HG02884 (cell line): ENCODE measurements around the gene CFAP91.
"Not testable (repeated sequence)": the region's sequence is repeated elsewhere in the genome, so short reads cannot be mapped to it uniquely, and the experiment has no call there.

ENCODE experiments used
- ATAC-seq: cut with Tn5 transposase; IDR thresholded peaks from one replicate; pipeline ENCODE4 v1.9.1; 2021; ENCODE audit warnings: mild to moderate bottlenecking, moderate library complexity; ENCODE audit not compliant: unreplicated experiment

The CFAP91 gene

DNA sequence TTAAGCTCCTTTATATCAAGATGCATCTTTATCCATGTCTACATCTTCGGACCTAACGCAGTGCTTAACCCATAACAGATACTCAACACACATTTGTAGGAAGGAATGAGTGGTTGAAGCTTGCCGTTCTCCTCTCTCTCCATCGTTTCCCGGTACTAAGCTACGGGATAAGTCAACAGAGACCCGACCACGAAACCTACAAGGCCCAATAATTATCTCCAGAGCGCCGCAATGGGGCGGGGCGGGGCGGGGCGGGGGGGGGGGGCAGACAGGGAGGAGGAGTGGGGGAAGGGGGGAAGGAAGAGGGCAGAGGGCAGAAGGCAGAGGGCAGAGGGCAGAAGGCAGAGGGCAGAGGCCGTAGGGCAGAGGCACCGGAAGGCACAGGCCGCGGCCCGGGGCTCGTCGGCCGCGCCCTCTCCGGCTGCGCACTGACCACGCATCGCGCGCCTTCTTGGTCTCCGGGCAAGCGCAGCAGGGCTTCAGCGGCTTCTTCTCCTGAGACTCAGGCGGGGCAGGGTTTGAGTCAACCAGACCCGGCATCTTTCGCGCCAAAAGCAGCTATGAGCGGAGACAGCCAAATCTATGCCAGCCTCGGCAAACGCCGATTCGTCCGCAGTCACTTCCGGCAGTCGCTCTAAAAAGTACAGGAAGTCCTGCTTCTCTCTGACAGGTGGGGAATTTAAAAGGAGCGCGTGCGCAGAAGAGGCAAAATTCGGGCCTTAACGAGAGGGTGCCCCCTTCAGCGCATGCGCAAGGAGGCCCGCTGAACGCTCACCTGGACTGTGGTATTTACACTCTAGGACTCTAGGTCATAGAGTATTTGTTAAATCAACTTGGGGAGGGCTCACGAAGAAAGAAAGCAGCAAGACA is 25.8 kb upstream of the CFAP91 start, which contains the start of gene COX17:
Gene COX17 (minus strand): TSS at position 636 of the 870 bp plus-strand sequence. CDS start 96 bp downstream, at position 540.
- ATAC-seq, result peak; percentile 85

GRCh38 chr3:119677641-119677934 is 25.2 kb upstream of the CFAP91 start:
- ATAC-seq, result no peak

GRCh38 chr3:119678209-119678608 is 24.6 kb upstream of the CFAP91 start:
- ATAC-seq, result not testable (repeated sequence)

DNA sequence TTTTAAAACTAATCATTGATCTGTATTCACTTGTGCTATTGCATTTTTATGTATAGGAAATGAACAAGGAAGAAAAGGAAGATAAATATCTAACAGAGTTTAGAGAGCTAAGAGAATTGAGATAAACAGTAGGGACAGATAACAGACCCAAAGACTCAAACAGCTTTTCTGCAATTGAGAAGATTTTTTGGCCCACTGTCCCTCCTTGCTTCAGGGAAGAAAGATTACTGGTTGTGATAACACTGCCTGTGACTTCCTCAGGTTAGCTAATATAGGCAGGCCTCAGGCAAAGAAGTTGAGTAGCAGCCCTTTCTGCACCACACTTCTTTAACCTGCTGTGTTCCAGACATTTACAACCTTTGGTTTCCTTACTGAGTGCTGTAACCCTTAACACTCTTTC is 22.9 kb upstream of the CFAP91 start:
- ATAC-seq, result no peak

GRCh38 chr3:119681279-119681678 is 21.5 kb upstream of the CFAP91 start:
- peak; percentile 34 for ATAC-seq

DNA sequence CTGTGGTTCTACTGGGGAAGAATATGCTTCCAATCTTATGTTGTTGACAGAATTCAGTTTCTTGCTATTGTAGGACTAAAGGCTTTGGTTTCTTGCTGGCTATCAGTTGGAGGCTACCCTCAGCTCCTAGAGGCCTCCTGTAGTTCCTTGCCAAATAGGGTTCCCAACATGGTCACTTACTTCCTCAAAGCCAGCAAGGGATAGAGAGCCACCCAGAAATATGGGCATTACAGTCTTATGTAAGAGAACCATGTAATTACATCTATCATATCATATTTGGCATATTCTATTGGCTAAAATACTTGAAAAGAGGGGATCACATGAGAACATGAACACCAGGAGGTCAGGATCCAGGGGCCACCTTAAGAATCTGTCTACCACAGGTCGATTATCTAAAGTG is 19.4 kb upstream of the CFAP91 start:
- ATAC-seq, result no peak

GRCh38 chr3:119690043-119690656 is 12.7 kb upstream of the CFAP91 start:
- ATAC-seq, result no peak

- no peak for ATAC-seq
These were observed 7.3 kb upstream of the CFAP91 start for GRCh38 chr3:119695480-119695879.

DNA sequence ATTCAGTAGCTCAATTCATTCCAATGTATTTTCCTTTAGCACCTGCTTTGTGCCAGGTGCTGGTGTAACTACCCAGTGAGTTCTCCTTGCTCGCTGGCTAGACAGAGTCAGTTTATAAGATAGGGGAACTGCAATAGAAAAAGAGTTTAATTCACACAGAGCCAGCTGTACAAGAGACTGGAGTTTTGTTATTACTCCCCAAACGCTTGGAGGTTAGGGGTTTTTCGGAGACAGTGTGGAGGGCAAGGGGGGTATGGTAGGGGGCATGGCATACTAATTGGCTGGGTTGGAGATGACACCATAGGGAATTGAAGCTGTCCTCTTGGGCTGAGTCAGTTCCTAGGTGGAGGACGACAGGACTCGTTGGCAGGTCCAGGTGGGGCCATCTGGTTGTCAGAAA is 5.4 kb upstream of the CFAP91 start:
- peak; percentile 54 for ATAC-seq

DNA sequence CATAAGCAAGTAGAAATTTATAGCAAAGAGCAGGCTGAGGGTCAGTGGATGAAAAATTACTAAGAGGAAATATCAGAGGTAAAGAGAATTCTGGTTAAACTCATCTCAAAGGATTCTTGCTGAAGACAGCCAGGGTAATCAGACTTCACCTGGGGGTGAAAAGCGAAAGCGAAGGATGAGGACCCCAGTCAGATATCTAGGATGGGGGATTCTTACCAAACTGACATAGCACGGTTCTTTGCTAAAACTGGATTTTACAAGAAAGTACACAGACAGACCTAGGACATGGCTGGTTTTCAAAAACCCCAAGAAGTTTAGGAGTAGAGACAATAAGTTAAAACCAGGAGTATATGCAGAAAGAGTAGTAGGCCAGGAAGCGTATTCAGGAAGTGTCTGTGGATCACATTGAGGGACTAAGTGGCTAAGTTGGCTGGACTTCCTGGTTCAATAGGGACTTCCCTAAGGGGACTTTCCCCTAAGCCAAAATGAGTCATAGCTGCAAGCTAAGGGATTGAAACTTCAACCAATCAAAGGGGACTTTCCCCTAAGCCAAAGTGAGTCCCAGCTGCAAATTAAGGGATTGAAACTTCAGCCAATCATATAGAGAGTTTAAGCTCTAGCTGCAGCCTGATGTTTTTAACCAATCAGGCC is 2.4 kb upstream of the CFAP91 start:
- ATAC-seq, result peak; percentile 30

GRCh38 chr3:119700920-119701734 is 1.7 kb upstream of the CFAP91 start:
- peak; percentile 5 for ATAC-seq

- ATAC-seq, result no peak
These were observed 1.2 kb downstream of the CFAP91 start for GRCh38 chr3:119703820-119704531.

DNA sequence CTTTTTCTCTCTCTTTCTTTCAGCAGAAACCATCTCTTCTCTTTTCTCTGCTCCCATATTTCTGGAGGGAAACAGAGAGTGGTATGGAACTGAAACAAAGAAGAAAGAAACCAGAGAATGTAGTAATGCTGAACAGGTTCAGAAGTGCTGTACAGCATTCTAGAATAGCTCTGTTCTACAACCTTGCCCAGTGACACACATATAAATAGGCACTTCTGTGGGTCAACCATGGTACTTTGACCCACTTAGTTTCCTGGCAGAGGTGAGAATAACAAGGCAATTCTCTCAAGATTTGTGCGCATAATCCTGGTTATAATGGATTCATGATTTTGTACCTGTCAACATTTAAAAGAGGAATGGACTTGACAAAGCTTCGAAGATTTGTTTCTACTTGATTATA is 12.3 kb downstream of the CFAP91 start:
- ATAC-seq, result no peak

DNA sequence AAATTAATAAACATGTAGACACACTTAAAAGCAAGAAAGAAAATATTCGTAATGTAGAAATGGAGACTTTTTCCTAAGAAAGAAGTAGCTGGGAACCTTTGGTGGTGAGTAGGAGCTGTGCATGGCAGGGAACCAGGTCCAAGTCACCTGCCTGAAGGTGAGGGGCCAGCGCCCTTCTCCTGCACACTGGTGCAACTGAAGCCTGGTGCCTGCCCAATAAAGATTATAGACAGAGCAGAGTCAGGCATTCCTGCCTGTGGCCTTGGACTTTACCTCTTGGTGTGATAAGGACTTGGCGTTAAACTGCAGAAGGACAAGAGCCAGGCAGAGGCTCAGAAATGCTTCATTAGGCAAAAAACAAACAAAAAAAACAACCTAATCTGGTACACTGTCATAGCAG is 14.2 kb downstream of the CFAP91 start:
- no peak for ATAC-seq

DNA sequence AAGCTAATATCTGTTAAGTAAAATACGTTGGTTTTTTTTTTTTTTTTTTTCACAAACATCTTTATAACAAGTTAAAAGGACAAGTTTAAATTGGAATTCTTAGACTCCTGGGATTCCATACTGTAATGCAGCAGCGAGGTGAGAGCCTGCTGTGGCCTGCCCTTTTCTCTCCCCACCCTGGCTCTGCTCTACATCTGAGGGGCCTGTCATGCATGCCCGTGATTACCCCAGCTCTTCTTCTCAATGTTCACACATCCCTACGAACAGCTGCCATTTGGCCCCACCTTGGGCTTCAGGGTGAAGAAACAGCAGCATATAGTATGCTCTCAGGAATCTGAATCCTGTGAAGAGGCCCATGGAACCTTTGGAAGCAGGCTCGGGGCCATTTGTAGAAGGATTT is 14.7 kb downstream of the CFAP91 start:
- ATAC-seq, result no peak

- no peak for ATAC-seq
These were observed 20.2 kb downstream of the CFAP91 start for GRCh38 chr3:119723022-119723421.

GRCh38 chr3:119726909-119727308 is 24.1 kb downstream of the CFAP91 start:
- ATAC-seq, result no peak

DNA sequence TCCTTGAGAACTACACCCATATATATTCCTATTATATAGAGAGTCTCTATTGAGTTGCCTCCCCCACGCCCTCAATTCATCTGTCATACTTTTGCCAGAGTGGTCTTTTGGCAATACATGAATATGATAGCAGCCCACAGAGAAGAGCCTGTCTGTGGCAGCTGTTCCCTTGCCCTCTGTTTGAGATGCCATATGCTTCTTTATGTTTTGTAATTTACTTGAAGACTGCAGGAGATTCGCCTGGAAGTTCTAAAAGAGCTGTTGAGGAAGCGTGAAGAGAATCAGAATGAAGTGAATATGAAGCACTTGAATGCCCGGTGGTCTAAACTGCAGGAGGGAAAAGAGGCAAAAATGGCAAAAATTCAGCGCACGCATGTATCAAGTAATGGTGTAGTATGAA is 27.2 kb downstream of the CFAP91 start:
- no peak for ATAC-seq

DNA sequence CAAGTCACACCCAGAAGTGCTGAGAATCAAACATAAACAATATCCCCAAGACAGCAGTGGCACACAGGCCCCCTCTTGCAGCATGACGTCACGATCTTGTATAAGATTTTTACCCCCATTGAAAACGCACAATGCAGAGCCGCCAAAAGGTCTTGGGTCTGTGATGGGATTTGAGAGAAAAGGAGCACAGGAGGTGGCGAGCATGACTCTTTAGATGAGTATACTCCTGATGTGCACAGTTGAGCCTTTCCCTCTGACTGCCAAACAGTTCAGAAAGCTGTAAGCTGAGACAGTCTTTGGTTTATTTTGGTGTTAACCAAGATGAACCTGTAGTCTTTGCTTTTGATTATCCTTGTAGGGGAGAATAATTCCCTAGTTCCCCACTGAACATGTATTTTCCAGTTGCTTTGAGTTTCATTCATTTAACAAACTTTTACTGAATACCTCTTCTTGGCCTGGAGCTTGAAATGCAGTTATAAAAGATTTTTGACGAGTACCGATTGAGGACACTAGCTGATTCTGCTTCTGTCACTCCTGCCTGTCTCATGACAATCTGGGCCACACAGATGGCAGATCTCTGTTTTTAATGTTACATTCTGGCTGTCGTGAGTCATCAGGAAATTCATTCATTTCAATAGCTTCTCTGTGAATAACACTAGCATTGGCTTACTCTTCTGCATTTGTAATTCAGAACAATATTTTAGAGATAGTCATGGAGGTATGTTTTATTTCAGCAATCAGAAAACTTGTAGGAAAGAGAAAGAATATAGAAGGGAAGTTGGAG is 28.9 kb downstream of the CFAP91 start:
- no peak for ATAC-seq

DNA sequence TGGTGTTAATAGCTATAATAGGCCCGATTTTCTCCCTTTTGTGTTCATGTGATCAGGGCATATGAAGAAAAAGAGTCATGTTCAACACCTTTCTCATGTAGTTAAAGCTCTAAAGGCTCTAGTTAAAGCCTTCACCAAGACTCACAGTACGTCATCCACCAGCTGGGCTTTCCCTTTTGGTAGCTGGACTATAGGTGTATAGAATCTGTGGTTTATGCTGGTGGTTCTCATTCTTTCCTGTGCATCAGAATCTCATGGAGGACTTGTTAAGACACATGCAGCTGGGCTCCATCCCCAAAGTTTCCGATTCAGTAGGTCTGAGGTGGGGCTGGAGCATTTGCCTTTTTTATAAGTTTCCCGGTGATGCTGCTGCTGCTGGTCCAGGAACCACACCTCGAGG is 31.0 kb downstream of the CFAP91 start:
- ATAC-seq, result no peak
